ENCODE results near the gene NDUFV1.
"Not testable (repeated sequence)": the region's sequence is repeated elsewhere in the genome, so short reads cannot be mapped to it uniquely, and the experiment has no call there.

NDUFV1 gene

DNA sequence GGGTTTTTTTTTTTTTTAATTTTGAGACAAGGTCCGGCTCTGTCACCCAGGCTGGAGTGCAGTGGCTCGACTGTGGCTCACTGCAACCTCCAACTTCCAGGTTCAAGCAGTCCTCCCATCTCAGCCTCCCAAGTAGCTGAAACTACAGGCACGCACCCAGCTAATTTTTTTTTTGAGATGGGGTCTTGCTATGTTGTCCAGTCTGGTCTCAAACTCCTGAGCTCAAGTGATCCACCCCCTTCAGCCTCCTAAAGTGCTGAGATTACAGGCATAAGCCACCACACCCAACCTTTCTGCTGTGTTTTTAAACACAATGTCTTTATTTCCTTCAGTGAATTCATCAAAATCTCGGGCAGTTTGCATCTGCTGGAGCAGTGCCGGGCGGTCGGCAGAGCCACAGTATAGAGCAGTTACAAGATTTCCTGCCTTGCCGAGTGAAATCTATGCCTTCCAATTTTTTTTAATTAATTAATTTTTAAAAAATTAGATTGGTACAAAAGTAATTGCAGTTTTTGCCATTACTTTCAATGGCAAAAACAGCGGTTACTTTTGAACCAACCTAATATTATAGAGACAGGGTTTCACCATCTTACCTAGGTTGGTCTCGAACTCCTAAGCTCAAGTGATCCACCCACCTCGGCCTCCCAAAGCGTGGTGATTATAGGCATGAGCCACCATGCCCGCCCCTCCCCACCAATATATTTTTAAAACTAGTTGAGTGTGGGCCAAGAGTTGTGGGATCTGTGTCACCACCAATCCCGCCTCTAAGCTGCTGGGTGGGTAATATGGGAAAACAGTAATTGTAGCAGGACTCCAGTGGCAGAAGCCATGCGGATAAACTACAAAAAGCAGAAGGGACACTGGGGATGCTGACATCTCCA lies 46.5 kb downstream of the NDUFV1 start:
- in situ Hi-C loops (cut with MboI; ENCODE audit: low sequenced_read_pairs), result no loop called here

DNA sequence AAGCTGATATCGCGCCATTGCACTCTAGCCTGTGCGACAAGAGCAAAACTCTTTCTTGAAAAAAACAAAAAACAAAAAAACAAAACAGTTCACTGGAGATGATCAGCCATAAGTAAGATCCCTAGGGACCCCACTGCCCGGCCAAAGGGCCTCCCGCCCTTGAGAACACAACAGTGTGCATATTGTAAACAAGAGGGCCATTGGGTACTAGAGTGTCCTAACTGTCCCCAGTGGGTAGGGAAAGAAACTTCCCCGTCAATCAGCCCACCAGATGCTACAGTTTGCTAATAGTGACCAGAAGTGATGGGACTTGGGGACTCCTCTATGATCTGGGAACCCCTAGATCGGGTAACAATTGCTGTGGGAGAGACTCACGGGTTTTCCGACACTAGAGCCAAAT lies 47.5 kb downstream of the NDUFV1 start:
- in situ Hi-C loops (cut with MboI; ENCODE audit: low sequenced_read_pairs), result no loop called here

DNA sequence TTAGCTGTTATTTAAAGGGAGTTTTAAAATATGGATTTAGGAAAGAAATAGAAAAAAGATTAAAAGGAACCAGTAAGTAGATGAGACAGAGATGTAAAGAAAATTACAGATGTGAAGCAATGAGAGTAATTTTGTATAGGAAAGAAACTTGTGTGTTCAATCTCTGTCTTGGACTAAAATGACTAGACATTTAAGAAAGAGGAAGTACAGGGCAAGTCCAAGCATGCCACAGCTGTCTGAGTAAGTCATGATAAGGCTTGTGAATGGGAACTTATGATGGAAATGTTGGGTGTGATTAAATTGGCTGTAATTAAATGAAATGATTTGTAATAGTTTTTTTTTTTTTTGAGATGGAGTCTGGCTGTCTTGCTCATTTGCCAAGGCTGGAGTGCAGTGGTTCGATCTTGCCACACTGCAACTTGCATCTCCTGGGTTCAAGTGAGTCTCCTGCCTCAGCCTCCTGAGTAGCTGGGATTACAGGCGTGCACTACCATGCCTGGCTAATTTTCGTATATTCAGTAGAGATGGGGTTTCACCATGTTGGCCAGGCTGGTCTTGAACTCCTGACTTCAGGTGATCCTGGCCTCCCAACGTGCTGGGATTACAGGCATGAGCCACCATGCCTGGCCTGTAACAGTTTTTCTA lies 49.7 kb downstream of the NDUFV1 start:
- in situ Hi-C loops (cut with MboI; ENCODE audit: low sequenced_read_pairs), result no loop called here

- in situ Hi-C loops (cut with MboI; ENCODE audit: low sequenced_read_pairs), result no loop called here
These were observed 50.6 kb downstream of the NDUFV1 start for GRCh38 chr11:67657300-67657699.

- in situ Hi-C loops (cut with MboI; ENCODE audit: low sequenced_read_pairs), result not testable (repeated sequence)
These were observed 53.0 kb downstream of the NDUFV1 start for GRCh38 chr11:67659651-67660165.

- in situ Hi-C loops (cut with MboI; ENCODE audit: low sequenced_read_pairs), result not testable (repeated sequence)
These were observed 54.0 kb downstream of the NDUFV1 start for GRCh38 chr11:67660752-67661151.

Data from HL-60/S4 treated with phorbol 12-myristate 13-acetate at 8.2 ng/mL for 4 days and 3 days (cell line).